GM21723 (cell line): Measurements from ENCODE around the gene CEP131.
"Not testable (repeated sequence)": the region's sequence is repeated elsewhere in the genome, so short reads cannot be mapped to it uniquely, and the experiment has no call there.

Experiments used
- ATAC-seq: cut with Tn5 transposase; IDR thresholded peaks from one replicate; pipeline ENCODE4 v1.9.1; 2021; ENCODE audit warnings: mild to moderate bottlenecking, moderate library complexity; ENCODE audit not compliant: unreplicated experiment

The CEP131 gene

DNA sequence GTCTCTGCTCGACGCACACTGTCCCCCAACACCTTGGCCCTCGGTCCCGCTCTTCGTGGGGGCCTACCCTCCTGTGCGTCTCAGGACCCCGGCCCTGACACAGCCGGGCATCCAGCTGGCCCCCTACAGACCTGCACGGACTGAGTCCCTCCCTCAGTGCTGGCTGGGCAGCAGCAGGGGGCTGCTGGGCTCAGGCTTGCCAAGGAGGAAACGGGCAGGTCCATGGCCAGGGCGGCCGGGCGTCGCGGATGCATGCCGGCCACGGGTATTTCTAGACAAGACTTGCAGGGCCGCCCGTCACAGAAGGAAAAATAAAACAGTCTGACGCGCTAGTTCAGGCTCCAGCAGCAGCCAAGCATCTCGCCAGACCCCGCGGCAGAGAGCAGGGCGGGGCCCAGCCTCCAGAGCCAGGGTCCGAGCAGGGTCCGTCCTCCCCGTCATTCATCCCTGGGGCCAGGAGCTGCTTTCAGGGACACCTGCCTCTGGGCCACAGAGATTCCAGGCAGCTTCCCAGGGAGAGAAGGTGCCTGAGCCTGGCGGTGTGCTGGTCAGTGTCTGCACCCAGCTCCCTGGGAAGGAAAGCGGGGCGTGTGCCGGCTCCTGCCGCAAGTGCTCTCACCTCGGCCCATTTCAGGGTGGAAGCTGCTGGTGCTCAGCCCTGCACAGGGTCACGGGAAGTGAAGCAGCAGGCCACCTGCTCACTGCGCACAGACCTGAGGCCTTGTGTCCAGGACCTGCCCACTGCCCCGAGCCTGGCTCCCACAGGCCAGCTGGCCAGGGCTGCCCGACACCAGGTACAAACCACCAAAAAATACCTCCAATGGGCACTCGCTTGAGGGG lies 64.7 kb downstream of the CEP131 start:
- ATAC-seq, result no peak

DNA sequence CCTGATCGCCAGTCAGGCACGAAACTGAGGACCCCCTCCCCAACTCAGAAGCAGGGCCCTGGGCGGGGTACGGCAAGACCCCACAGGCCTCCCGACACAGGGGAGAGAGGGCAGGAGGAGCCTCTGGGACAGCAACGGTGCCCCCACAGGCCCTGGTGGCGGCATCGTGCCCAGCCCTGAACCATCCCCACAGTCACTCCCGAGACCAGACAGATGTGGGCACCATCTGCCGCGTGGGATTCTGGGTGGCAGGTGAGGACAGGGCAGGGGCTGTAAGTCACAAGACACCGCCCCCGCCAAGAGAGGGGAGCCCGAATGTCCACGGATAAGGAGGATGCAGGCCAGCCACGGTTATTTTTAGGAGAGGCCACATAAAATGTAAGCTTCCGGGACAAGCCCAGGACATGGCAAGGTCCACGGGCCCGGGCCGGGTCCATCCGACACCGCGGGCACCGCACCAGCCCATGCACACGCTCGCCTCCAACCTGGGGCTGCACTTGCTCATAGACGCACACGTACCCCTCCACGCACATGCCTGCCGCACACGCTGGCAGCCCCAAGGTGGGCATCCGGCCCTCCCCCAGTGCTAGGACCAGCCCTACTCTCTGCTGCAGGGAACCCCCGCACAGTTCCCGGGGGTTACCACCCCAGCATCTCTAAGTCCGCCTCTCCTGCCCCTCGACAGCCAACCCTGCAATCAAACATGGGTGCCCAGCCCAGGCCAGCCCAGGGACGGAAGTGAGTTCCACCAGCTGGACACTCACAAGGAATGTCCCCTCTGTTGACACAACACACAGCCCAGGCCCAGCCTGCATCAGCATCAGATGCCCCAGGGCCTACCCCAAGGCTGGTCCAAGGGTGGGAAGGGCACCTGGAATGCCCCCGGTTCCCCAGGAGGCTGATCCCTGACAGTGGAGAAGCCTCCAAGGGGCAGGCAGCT lies 65.6 kb downstream of the CEP131 start:
- ATAC-seq, result no peak

DNA sequence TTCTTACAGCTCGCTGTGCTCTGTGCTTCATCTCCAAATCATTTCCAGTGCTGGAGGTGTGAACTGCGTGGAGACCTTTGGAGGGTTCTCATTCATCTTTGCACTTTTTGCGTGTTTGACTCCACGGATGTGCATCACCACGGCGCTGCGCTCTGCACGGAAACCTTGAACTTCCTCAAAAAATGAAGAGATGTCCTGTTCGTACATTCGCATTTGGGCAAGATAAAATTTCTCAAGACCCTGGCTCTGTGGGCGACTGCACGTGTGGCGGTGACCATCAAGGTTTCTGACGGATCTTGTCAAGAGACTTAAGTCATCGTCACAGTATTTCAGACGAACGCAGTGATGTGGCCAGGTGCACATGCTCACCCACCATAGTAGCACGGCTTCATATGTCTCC lies 67.8 kb downstream of the CEP131 start:
- no peak for ATAC-seq

DNA sequence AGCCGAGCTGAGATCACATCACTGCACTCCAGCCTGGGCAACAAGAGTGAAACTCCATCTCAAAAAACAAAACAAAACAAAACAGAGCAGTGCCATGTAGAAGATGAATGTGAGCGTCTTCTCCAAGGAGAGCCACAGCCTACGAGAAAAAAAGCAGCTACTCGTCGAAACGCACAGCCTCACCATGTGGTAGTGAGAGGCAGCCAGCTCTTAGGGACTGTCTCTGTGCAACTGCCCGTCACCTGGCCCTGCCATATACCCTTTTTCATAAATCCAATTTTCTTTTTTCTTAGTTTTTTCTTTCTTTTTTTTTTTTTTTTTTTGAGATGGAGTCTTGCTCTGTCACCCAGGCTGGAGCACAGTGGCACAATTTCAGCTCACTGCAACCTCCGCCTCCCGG lies 68.7 kb downstream of the CEP131 start:
- not testable (repeated sequence) for ATAC-seq

DNA sequence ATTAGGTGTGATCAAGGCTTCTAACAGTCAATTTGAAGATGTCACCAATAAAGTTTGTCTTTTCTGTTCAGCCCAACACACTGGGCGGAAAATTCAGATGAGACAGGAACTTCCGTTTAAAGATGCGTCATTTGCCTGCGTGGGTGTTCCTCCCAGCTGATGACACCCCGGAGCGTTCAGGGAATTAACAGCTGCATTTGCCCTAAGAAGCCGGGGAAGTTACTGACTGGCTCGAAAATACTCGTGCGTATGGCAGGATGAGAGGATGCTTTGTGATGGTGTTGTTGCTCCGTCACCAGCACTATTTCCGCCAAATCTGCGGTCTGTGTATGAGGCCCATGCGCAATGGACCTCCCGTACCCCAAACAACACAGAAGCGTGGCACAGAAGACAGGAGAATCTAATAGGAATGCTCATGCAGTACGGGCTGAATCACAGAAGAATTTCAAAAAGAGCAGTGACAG lies 69.4 kb downstream of the CEP131 start:
- no peak for ATAC-seq

DNA sequence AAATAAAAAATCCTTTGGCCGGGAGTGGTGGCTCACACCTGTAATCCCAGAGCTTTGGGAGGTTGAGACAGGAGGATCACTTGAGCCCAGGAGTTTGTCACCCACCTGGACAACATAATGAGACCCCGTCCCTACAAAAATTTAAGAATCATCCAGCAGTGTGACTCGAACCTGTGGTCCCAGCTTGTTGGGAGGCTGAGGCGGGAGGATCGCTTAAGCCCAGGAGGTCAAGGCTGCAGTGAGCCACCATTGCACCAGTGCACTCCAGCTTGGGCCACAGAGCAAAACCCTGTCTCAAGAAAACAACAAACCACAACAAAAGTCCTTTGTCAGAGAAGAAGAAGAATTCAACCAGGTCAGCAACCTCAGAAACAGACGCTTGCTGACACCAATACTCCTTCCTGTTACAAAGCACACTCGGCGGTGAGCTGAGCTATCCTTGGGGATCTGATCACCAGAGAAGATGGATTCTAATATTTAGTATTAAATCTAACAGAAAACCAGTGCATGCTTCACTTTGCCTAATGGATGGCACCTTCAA lies 70.4 kb downstream of the CEP131 start:
- ATAC-seq, result no peak

DNA sequence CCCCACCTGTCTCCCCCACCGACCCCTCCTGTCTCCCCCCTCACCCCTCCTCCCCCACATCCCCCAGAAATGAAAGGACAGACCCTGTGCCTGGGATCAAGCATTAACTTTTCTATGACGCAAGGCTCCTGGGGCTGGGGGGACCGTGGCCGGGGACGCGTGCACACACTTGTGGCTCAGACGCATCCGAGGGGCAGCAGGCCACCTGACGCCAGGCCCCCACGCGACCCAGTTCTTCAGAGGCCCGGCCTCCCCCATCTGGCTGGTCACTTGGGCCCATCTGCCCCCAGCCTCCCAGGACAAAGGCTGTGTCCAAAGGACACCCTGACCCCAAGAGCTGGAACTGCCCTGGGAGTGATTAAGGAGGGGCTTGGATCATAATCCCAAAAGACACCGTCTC lies 71.5 kb downstream of the CEP131 start:
- no peak for ATAC-seq

DNA sequence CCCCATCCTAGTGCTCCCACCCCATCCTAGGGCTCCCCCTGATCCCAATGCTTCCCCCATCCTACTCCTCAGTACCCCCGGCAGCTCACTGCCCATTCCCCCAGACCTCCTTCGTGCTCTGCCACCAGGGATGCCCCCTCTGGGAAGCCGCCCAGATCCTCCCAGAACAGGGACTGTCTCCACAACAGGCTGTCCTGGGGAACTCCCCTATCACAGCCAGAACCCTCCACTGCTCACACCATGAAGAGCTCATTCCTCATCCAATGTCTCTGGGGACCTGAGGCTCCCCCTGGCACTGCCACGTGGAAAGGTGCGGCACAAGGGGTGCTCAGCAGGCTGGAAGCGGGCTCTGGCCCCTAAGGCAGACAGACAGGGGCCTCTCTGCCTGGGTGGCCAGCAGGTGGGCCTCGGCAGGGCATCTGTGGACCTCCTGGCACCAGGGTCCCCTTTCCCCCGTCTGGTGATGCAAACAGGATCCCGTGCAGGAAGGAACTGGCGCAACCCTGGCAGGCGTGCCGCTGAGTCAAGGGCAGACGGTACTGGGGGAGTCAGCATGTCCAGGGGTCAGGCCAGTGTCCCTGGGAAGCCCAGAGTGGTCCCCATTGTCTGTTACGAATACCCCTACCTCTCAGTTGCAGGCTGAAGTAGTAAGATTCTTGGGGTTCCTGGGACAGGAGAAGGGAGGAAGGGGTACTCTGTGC lies 72.2 kb downstream of the CEP131 start:
- ATAC-seq, result no peak

DNA sequence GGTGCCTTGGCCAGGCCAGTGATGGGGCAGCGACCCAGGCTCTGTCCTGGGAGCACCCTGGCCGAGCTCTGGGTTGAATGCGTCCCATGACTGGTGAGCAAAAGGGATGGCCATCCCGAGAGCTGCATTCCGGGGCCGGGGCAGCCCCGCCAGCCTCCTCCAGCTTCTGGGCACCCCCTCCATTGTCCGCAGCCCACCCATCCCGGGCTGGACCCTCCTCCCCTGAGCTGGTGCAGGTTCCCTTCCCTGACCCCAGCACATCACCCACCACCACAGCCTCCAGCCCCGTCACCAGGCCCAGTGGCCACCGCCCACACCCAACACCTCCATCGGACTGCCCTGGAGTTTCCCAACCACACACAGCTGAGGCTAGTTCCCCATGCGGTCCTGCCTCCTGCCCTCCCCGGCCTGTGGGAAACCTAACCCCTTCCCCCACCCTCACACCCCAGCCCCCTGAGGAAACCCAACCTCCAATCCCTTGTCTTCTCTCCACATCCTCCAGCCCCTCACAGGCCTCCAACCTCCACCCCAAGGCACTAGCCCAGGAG lies 73.7 kb downstream of the CEP131 start:
- ATAC-seq, result no peak

DNA sequence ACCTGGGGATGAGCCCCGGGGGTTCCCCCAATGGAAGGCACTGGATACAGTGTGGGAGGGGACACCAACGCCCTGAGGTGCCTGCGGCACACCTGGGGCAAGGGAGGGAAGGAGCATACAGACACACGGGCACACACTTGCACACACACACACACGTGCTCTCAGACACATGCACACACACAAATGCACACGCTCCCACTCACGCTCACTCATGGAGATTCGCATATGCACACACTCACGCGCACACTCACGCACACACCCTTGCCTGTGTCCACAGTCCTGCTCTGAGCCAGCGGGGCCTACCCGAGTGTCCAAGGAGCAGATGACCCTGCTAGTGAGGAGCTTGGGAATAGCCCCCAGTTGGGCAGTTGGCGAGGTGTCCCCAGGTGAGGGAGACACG lies 74.2 kb downstream of the CEP131 start:
- no peak for ATAC-seq

DNA sequence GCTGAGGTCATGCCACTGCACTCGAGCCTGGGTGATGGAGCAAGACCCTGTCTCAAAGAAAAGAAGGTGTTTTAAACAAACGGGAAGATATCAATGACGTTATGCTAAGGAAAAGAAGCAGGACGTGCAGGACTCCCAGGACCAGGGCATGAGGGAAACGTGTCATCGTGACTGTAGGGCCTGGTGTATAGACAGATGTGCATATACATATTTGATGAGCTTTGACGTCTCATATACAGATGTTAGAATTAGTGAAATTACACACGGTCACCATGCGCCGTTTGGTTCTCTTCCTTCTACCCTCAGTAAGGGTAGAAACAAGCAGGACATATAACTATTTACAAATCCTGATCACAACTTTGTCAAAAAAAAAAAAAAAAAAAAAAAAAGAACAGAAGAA lies 75.1 kb downstream of the CEP131 start:
- no peak for ATAC-seq

DNA sequence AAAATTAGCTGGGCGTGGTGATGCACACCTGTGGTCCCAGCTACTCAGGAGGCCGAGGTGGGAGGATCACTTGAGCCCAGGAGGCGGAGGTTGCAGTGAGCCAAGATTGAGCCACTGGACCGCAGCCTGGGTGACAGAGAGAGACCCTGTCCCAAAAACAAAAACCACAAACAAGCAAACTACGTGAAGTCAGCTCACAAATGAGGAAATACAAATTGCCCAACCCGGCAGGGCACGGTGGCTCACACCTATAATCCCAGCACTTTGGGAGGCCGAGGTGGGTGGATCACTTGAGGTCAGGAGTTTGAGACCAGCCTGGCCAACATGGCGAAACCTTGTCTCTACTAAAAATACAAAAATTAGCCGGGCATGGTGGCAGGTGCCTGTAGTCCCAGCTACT lies 76.6 kb downstream of the CEP131 start:
- not testable (repeated sequence) for ATAC-seq

DNA sequence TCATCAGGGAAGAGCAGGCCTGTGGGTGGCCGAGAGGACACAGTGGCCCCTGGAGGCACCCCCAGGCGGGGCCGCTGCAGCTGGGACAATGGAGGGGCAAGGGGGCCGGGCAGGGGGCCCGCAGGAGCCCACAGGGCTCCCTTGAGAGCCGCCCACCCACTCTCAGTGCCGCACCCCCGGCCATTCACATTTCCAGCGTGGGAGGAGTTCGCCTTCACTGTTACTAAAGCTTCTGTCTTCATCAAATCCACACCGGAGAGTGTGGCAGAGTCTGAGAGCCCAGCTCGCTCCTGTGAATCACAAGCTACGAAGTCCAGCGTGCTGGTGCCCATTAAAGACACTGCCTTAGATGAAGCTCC lies 78.4 kb downstream of the CEP131 start:
- no peak for ATAC-seq

DNA sequence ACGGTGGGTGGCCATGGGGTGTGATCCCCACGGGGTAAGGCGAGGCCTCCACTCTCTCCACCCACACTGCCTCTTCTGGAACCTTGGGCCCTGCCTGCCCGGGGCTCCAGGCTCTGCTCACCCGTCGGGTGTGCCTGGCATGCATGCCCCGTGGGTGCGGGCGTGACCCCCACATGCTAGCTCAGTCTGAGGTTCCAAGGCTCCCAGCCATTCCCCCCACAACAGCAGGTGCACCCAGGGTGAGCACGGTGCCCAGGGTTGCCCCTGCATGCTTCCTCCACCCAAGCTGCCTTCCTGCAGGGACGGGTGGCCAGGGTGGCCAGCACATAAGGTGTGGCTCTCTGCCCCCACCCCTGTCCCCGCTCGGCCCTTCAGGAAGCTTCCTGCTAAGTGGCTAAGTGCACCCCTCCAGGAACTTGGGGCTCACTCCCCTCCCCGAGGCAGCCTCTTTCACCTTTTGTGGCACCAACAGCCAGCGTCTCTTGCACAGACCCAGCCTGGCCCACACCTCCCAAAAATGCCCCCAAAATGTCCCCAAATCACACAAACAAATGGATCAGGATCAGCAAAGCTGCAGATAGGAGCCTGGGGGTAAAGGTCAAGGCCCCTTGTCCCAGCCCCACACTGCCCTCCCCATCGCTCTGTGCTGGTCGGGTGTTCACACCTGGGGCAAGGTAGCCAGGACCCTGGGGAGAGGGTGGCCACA lies 78.9 kb downstream of the CEP131 start:
- ATAC-seq, result no peak

DNA sequence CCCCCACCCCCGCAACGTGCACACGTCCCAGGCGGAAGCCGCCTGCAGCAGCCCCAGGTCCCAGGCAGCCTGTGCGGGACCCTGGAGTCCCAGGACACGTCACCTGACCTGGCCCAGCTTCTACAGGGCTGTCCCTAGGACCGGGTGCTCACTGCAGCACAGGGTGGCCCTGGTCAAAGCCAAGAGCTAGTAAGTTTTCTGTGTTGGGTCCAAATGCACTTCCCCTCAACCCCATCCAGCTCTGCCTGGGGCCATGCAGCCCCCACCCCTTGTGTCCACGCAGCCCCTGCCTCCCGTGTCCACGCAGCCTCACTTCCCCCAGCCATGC lies 79.6 kb downstream of the CEP131 start:
- ATAC-seq, result no peak

DNA sequence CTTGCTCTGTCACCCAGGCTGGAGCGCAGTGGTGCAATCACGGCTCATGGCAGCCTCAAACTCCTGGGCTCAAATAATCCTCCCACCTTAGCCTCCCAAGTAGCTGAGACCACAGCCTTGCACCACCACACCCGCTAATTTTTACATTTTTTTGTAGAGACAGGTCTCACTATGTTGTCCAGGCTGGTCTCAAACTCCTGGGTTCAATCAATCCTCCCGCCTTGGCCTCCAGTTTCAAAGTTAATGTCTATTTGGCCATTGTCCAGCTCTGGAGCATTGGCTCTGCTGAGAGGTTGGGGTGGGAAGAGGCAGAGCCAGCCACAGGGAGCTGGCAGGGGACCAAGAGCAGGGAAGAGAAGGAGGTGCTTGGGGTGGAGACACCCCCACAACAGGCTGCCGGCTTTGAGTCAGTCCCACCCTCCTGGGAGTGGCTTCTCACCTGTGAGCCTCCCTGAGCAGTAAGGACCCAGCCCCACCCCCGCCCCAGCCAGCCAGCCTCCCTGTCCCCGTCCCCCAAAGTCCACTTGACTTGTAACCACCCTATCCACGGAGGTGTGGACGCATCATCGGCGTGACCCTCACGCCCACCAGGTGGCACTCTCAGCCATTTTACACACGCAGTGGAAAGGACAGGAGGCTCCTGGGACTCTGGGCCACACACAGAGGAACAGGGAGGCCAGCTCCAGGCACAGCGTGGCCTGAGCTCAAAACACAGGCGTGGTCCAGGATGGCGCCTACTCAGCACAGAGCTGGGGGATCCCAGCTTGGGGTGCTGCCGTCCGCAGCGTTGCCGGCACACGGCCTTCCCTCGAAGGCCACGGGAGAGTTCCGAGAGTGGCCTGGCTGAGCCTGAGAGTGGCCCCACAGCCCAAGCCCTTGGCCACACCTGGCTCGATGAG lies 80.2 kb downstream of the CEP131 start:
- ATAC-seq, result no peak

DNA sequence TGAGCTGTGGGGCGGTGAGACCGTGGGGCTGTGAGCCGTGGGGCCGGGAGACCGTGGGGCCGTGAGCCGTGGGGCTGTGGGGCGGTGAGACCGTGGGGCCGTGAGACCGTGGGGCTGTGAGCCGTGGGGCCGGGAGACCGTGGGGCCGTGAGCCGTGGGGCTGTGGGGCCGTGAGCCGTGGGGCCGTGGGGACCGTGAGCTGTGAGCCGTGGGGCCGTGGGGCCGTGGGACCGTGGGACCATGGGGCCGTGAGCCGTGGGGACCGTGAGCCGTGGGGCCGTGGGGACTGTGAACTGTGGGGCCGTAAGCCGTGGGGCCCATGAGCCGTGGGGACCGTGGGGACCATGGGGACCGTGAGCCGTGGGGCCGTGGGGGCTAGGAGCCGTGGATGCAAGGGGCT lies 82.1 kb downstream of the CEP131 start:
- ATAC-seq, result no peak

DNA sequence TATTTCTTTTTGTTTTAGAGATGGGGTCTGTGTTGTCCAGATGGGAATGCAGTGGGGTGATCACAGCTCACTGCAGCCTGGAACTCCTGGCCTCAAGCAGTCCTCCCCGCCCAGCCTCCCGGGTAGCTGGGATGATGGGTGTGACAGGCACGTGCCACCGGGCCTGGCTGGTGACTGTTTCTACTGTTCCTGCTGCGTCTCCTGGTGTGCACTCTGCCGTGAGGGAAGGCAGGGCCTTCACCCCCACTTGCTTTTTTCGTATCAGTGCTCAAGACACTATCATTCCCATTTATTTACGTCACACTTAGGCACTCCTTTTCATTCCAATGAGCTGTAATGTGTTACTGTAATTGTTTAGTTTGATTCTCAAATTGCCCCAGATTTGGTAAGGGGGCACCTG lies 82.7 kb downstream of the CEP131 start:
- ATAC-seq, result no peak
